Stomach (tissue), 4 donors: Measurements from ENCODE around the gene JAKMIP1.

Experiments
- CTCF ChIP-seq, 7 experiments: fragments of 450-650 bp in 4 of 7; fragments of 200-600 bp in 3 of 7; sonication (generic) in 3 of 7; IDR thresholded peaks; one replicate each; pipeline ENCODE4 v1.5.1; 2016 to 2019; ENCODE audit warnings: antibody characterized with exemption in 7 of 7, control low read depth in 2 of 7, mild to moderate bottlenecking in 1 of 7
- POLR2A ChIP-seq, 4 donors: fragments of 450-650 bp; IDR thresholded peaks; one replicate each; pipeline ENCODE4 v1.6.1; 2016; ENCODE audit warnings: antibody characterized with exemption in 4 of 4, control low read depth in 2 of 4, mild to moderate bottlenecking in 1 of 4, moderate library complexity in 1 of 4
- POLR2AphosphoS5 ChIP-seq, 3 donors: sonication (generic); formaldehyde crosslinking; IDR thresholded peaks; one replicate each; pipeline ENCODE4 v1.6.1; 2016; ENCODE audit warnings: antibody characterized with exemption in 3 of 3

GRCh38 chr4:6196871-6197270 is 3.5 kb downstream of the JAKMIP1 start:
- no peak for TF ChIP-seq POLR2A (IDR thresholded peaks at IDR 0.05)
- no peak for TF ChIP-seq CTCF (IDR thresholded peaks at IDR 0.05)
- TF ChIP-seq POLR2AphosphoS5 (IDR thresholded peaks at IDR 0.05): no peak
